ENCODE measurements around the gene AGAP2.
A peak's percentile ranks its signal among the peaks of the same experiment; 100 is the strongest.

AGAP2 gene

GRCh38 chr12:57752668-57753000 lies 14.1 kb upstream of the AGAP2 start:
- DNase-seq = no peak

GRCh38 chr12:57751788-57752667 lies 13.5 kb upstream of the AGAP2 start, which contains the start of gene CDK4:
Gene CDK4 (minus strand): TSS chr12:57752310. CDS start chr12:57751717, 593 bp downstream.
- peak; percentile 97 to 100 (median 99) for DNase-seq

- DNase-seq = no peak
Observed at GRCh38 chr12:57751432-57751787, 12.9 kb upstream of the AGAP2 start.

GRCh38 chr12:57750561-57751431 lies 12.3 kb upstream of the AGAP2 start:
- DNase-seq = no peak

GRCh38 chr12:57749061-57749460 lies 10.5 kb upstream of the AGAP2 start:
- DNase-seq = no peak

GRCh38 chr12:57746025-57746424 lies 7.5 kb upstream of the AGAP2 start:
- no peak for DNase-seq

GRCh38 chr12:57745485-57745881 lies 6.9 kb upstream of the AGAP2 start:
- no peak for DNase-seq

GRCh38 chr12:57744777-57745484 lies 6.4 kb upstream of the AGAP2 start, which contains the start of gene TSPAN31:
Gene TSPAN31 (plus strand): TSS chr12:57745039. CDS start chr12:57745155, 116 bp downstream.
- peak; percentile 79 to 99 (median 92) for DNase-seq

- DNase-seq = peak in 4 of 5 experiments; percentile 30 to 86 (median 57)
Observed at GRCh38 chr12:57744194-57744776, 5.7 kb upstream of the AGAP2 start.

GRCh38 chr12:57743769-57744168 lies 5.2 kb upstream of the AGAP2 start:
- no peak for DNase-seq

GRCh38 chr12:57741844-57742738 lies 3.5 kb upstream of the AGAP2 start:
- DNase-seq = peak; percentile 48 to 92 (median 72)

- DNase-seq = no peak
Observed at GRCh38 chr12:57741413-57741789, 2.9 kb upstream of the AGAP2 start.

- peak; percentile 36 to 94 (median 78) for DNase-seq
Observed at GRCh38 chr12:57740656-57741412, 2.3 kb upstream of the AGAP2 start.

- no peak for DNase-seq
Observed at GRCh38 chr12:57739914-57740538, 1.5 kb upstream of the AGAP2 start.

- no peak for DNase-seq
Observed at GRCh38 chr12:57739387-57739786, 845 bp upstream of the AGAP2 start.

- no peak for DNase-seq
Observed at GRCh38 chr12:57737467-57738460, 778 bp downstream of the AGAP2 start.

GRCh38 chr12:57736741-57737466 lies 1.6 kb downstream of the AGAP2 start:
- no peak for DNase-seq
